Adrenal gland (tissue), 12 donors: ENCODE measurements around the gene CCDC85C. TPM values are rescaled to one million over a fixed set of nuclear protein-coding genes. Genes with fewer than 3 reads are reported as not detected.

Experiments used
- DNase-seq, 7 donors: peaks; one replicate each; pipeline ENCODE4 v3.0.0-alpha.2; 2019 to 2020
- H3K27ac ChIP-seq, 5 donors: fragments of 200-600 bp; sonication (generic) in 4 of 5; 1 replicate in 3 of 5; 2 replicates in 2 of 5; pipeline versions ENCODE4 v1.5.1 to v1.8.0; 2016 to 2020; ENCODE audit warnings: mild to moderate bottlenecking in 1 of 5
- H3K27me3 ChIP-seq: fragments of 200-600 bp; 2 replicates; pipeline ENCODE4 v1.8.0; 2021
- H3K36me3 ChIP-seq, 2 donors: fragments of 200-600 bp; replicated peaks in 1 of 2; 1 replicate in 1 of 2; 2 replicates in 1 of 2; pipeline versions ENCODE4 v1.5.1 to v1.8.0; 2018 to 2022
- H3K4me1 ChIP-seq, 2 donors: fragments of 200-600 bp; replicated peaks in 1 of 2; 1 replicate in 1 of 2; 2 replicates in 1 of 2; pipeline versions ENCODE4 v1.5.1 to v1.8.0; 2018 to 2021
- H3K4me3 ChIP-seq, 4 donors: fragments of 200-600 bp; sonication (generic) in 3 of 4; one replicate each; pipeline ENCODE4 v1.5.1; 2016 to 2018
- H3K9me3 ChIP-seq, 3 donors: fragments of 200-600 bp; sonication (generic) in 1 of 3; replicated peaks in 1 of 3; 1 replicate in 2 of 3; 2 replicates in 1 of 3; pipeline versions ENCODE4 v1.5.1 to v1.8.0; 2016 to 2021
- POLR2A ChIP-seq, 2 donors: fragments of 450-650 bp; IDR thresholded peaks; one replicate each; pipeline ENCODE4 v1.6.1; 2017; ENCODE audit warnings: antibody characterized with exemption in 2 of 2, mild to moderate bottlenecking in 2 of 2, moderate library complexity in 1 of 2
- WGBS, 4 donors: extraction: QIAGEN DNeasy Blood & Tissue Kit in 2 of 4; methylation state at CpG; one replicate each; pipeline versions ENCODE4 v1.1.5 to v1.1.7; 2013 to 2017; 5-methylcytosine and 5-hydroxymethylcytosine counted together
- intact Hi-C, 2 donors: fragments of 100-400 bp; cut with DNase I; formaldehyde crosslinking; loops; one replicate each; pipeline versions ENCODE4 v1.14.1 to v1.15.0; 2022 to 2023
- polyA plus RNA-seq, 3 donors: library from polyadenylated mRNA; stranded (reverse); fragments of 200-250 nt in 2 of 3; fragments of 350-450 nt in 1 of 3; fragmentation: Illumina TruSeq in 1 of 3; extraction: RNeasy Lipid Tissue Mini Kit (QIAGEN cat#74804) in 1 of 3; gene quantifications; one replicate each; pipeline ENCODE4 v1.2.3, GENCODE V29; 2013 to 2014
- total RNA-seq, 9 donors: library from RNA; depleted of rRNA in 4 of 9; stranded (reverse); fragments of >200 nt in 4 of 9; fragments of 120-200 nt in 1 of 9; fragmentation: NEBNext Ultra II Directional in 1 of 9; extraction: Animal tissue kit (Norgen Biotek cat#: 25700) in 1 of 9; gene quantifications; one replicate each; pipeline versions ENCODE4 v1.1.0 to v1.2.4, GENCODE V29; 2013 to 2023
- TF ChIP-seq, protein P1 (sequence below), 6 experiments: fragments of 450-650 bp in 4 of 6; fragments of 200-600 bp in 2 of 6; sonication (generic) in 1 of 6; IDR thresholded peaks; 1 replicate in 5 of 6; 2 replicates in 1 of 6; pipeline versions ENCODE4 v1.5.1 to v1.8.0; 2016 to 2021; ENCODE audit warnings: antibody characterized with exemption in 6 of 6, mild to moderate bottlenecking in 2 of 6, moderate library complexity in 1 of 6
- donor health status: healthy with polysubstance abuse.
- donor health status: Bipolar disorder and iron deficiency.
- donor health status: DM: yes; HTN: yes; CAD: no.
- donor health status: DM: no; HTN: no; CAD: no.
- donor health status: DM: no; HTN: no; CAD: no.
- donor health status: DM: yes; HTN: yes; CAD: no.

The CCDC85C gene
- total and polyA plus RNA-seq, 12 donors = 4.2 to 59.0 (median 37.9) TPM

DNA sequence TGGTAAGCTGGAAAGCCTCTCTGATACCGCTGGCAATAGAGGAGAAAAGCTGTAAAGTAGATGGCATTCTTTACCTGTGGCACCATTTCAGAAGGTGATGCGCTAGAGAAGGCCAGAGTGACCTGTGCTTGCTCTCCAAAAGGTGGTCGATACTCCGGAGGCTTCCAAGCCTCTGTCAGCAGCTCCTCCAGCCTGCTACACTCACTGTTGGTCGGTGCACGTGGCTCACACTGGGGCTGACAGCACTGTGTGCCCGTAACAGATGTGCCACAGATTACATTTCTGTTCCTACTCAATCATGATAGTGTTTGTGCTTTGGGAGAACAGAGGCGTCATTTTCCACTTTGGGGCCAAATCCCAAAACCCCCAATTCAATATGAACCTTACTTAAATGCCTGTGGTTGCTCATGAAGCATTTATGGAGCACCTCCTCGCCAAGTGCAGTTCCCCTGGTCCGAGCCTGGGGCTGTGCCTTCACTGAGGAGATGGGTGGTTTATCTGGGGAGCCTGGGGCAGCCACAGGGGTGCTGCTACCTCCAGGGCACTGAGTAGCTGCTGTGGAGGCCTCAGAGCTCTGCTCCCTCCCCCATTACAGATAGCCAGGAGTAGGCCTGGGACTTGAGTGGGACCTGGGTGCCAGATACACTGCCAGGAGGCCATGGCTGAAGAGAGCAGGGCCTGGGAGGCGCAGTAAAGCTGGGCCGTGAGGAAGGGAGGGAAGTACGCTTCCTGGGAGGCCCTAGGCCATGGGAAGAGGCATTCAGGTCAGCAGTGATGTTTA is 96.0 kb downstream of the CCDC85C start:
- TF ChIP-seq, protein P1, sequence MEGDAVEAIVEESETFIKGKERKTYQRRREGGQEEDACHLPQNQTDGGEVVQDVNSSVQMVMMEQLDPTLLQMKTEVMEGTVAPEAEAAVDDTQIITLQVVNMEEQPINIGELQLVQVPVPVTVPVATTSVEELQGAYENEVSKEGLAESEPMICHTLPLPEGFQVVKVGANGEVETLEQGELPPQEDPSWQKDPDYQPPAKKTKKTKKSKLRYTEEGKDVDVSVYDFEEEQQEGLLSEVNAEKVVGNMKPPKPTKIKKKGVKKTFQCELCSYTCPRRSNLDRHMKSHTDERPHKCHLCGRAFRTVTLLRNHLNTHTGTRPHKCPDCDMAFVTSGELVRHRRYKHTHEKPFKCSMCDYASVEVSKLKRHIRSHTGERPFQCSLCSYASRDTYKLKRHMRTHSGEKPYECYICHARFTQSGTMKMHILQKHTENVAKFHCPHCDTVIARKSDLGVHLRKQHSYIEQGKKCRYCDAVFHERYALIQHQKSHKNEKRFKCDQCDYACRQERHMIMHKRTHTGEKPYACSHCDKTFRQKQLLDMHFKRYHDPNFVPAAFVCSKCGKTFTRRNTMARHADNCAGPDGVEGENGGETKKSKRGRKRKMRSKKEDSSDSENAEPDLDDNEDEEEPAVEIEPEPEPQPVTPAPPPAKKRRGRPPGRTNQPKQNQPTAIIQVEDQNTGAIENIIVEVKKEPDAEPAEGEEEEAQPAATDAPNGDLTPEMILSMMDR (IDR thresholded peaks at IDR 0.05) = no peak
- TF ChIP-seq POLR2A (IDR thresholded peaks at IDR 0.05) = no peak
- peaks cover 0 to 85% of the 10 kb centered on the region in 2 donors for H3K36me3 ChIP-seq

DNA sequence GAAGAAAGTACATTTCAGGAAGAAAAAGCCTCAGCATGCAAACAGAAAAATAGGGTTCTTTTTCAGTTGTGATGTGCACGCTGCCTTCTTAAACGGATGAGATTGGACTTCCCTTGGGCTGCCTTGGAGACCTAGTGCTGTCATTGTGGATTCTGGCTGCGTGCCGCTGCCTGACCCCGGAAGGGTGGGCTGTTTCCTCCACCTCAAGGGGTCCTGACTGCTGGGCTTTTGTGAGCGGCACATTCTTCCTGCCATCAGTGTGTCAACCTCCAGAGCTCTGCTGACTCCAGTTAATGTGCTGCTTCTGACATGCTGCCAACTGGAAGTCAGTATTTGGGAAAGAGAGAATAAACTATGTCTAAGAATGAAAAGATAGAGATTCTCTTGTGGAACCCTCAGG is 97.7 kb downstream of the CCDC85C start:
- Histone ChIP-seq H3K4me3 (no peak overlapping the region), H3K36me3 (peaks cover 0 to 94% of the 10 kb centered on the region in 2 donors), H3K4me1 (no peaks in the 10 kb centered on the region), H3K9me3 (no peaks in the 10 kb centered on the region), H3K27me3 (no peaks in the 10 kb centered on the region), H3K27ac (no peak overlapping the region)
- DNase-seq = no peak
- WGBS, 4 donors = 80 to 84% (median 83%) methylated on average over 6 of the region's 6 CpGs
- no peak for TF ChIP-seq POLR2A (IDR thresholded peaks at IDR 0.05)
- TF ChIP-seq, protein P1 (IDR thresholded peaks at IDR 0.05) = no peak
- intact Hi-C loops = no loop called here

More for the DNA sequence above, 96.0 kb downstream of the CCDC85C start:
- Histone ChIP-seq H3K27ac (no peak overlapping the region), H3K27me3 (no peaks in the 10 kb centered on the region), H3K4me3 (no peak overlapping the region), H3K9me3 (no peaks in the 10 kb centered on the region), H3K4me1 (no peaks in the 10 kb centered on the region)
- 88 to 94% (median 93%) methylated on average over 13 of the region's 13 CpGs for WGBS, 4 donors
- DNase-seq = peak in 1 of 7 donors; percentile 48
- intact Hi-C loops = no loop called here

DNA sequence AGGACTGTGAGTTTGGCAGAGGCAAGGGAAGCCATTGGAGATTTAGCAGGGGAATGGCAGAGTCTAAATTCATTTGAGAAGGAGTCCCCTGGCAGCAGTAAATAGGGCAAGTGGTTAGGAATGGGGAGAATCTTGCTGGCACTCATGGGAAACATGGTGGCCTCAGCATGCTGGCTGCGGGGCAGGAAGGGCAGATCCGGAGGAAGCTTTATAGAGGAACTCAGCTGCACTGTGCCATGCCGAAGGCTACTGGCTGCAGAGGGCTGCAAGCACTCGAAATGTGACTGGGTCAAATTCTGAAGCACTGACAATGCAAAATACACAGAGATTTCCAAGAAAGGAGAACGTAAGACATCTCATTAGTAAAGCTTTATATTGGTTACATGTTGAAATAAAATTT is 98.9 kb downstream of the CCDC85C start:
- no peaks in the 10 kb centered on the region for H3K4me1 ChIP-seq
- TF ChIP-seq, protein P1 (IDR thresholded peaks at IDR 0.05) = no peak
- TF ChIP-seq POLR2A (IDR thresholded peaks at IDR 0.05) = no peak
- H3K36me3 ChIP-seq = peaks cover 0 to 93% of the 10 kb centered on the region in 2 donors
- DNase-seq = no peak
- H3K4me3 ChIP-seq = no peak overlapping the region
- WGBS, 4 donors = 86 to 92% (median 89%) methylated on average over 5 of the region's 5 CpGs
- intact Hi-C loops = no loop called here
- no peak overlapping the region for H3K27ac ChIP-seq
- no peaks in the 10 kb centered on the region for H3K27me3 ChIP-seq
- no peaks in the 10 kb centered on the region for H3K9me3 ChIP-seq

DNA sequence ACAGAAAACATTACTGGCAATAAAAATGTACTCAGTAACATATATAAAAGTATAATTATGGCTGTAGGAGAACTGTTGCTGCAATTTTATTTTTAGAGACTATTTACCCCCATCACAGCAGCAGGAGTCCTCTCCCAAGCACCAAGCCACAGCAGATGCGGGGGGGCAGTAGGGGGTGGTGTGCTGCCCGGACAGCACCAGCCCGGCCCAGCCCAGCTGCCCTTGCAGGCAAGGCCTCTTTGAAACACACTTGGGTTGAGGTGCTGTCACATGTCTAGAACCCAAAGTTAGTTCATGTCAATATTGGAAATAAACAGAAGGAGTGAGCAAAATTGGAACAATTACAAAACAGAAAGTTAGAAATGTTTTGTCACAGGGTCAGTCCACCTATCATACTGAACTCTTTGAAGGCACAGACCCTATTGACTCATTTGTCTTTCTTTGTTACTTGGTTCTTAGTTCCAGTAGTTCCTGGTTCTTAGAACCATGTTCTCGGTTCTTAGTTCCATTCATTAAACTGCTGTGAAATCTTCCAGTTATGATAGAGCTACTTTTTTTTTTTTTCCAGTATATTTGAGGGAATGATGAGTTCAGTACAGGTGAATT is 100.1 kb downstream of the CCDC85C start:
- peaks cover 0 to 82% of the 10 kb centered on the region in 2 donors for H3K36me3 ChIP-seq
- DNase-seq = no peak
- 81 to 91% (median 85%) methylated on average over 4 of the region's 4 CpGs for WGBS, 4 donors
- no peaks in the 10 kb centered on the region for H3K4me1 ChIP-seq
- no peak overlapping the region for H3K27ac ChIP-seq
- H3K4me3 ChIP-seq = no peak overlapping the region
- intact Hi-C loops = no loop called here
- TF ChIP-seq, protein P1 (IDR thresholded peaks at IDR 0.05) = no peak
- no peak for TF ChIP-seq POLR2A (IDR thresholded peaks at IDR 0.05)
- H3K9me3 ChIP-seq = no peaks in the 10 kb centered on the region
- H3K27me3 ChIP-seq = no peaks in the 10 kb centered on the region
